Activated CD8-positive, alpha-beta T cell treated with anti-CD3 and anti-CD28 coated beads for 36 hours (primary cell): Measurements from ENCODE around the gene DVL3. TPM values are rescaled to one million over a fixed set of nuclear protein-coding genes. Genes with fewer than 3 reads are reported as not detected.

Experiments
- ATAC-seq: fragments of 200-7000 bp; cut with Tn5 transposase; one replicate; pipeline ENCODE4 v1.10.0; 2021; ENCODE audit warnings: mild to moderate bottlenecking, moderate library complexity
- CTCF ChIA-PET: fragments of 350-600 bp; sonication (Branson Sonifier 250); formaldehyde crosslinking; loops from one replicate; lab custom pipeline; 2021; ENCODE audit warnings: antibody characterized with exemption; lab: Charles Lee
- POLR2A ChIA-PET: fragments of 350-600 bp; sonication (Branson Sonifier 250); formaldehyde crosslinking; loops from one replicate; lab custom pipeline; 2021; ENCODE audit warnings: antibody characterized with exemption; lab: Charles Lee
- DNase-seq: peaks from one replicate; pipeline ENCODE4 v3.0.0-alpha.2; 2020
- H3K27ac Mint-ChIP-seq: one replicate; pipeline ENCODE4 v1.8.0; 2021; ENCODE audit warnings: mild to moderate bottlenecking, mixed read lengths
- H3K27me3 Mint-ChIP-seq: one replicate; pipeline ENCODE4 v1.8.0; 2021; ENCODE audit warnings: mixed read lengths
- H3K36me3 Mint-ChIP-seq: one replicate; pipeline ENCODE4 v1.8.0; 2021; ENCODE audit warnings: low read depth, mixed read lengths
- H3K4me1 Mint-ChIP-seq: one replicate; pipeline ENCODE4 v1.8.0; 2021; ENCODE audit warnings: low read depth, mixed read lengths
- H3K4me3 Mint-ChIP-seq: one replicate; pipeline ENCODE4 v1.8.0; 2021; ENCODE audit warnings: mild to moderate bottlenecking, moderate library complexity, mixed read lengths
- H3K9me3 Mint-ChIP-seq: one replicate; pipeline ENCODE4 v1.8.0; 2021; ENCODE audit warnings: mixed read lengths
- intact Hi-C: fragments of 100-400 bp; cut with micrococcal nuclease; formaldehyde crosslinking; loops from one replicate; pipeline ENCODE4 v1.10.0; 2022
- total RNA-seq, 2 experiments: library from RNA; stranded (reverse); gene quantifications; one replicate each; pipeline ENCODE4 v1.2.3, GENCODE V29; 2021
- TF ChIP-seq, protein P1 (sequence below): fragments of 200-600 bp; IDR thresholded peaks from one replicate; pipeline ENCODE4 v1.8.0; 2022; ENCODE audit warnings: antibody characterized with exemption, mild to moderate bottlenecking

The DVL3 gene
- total RNA-seq, 2 experiments from 2014 or later: 21.2 to 25.9 TPM

DNA sequence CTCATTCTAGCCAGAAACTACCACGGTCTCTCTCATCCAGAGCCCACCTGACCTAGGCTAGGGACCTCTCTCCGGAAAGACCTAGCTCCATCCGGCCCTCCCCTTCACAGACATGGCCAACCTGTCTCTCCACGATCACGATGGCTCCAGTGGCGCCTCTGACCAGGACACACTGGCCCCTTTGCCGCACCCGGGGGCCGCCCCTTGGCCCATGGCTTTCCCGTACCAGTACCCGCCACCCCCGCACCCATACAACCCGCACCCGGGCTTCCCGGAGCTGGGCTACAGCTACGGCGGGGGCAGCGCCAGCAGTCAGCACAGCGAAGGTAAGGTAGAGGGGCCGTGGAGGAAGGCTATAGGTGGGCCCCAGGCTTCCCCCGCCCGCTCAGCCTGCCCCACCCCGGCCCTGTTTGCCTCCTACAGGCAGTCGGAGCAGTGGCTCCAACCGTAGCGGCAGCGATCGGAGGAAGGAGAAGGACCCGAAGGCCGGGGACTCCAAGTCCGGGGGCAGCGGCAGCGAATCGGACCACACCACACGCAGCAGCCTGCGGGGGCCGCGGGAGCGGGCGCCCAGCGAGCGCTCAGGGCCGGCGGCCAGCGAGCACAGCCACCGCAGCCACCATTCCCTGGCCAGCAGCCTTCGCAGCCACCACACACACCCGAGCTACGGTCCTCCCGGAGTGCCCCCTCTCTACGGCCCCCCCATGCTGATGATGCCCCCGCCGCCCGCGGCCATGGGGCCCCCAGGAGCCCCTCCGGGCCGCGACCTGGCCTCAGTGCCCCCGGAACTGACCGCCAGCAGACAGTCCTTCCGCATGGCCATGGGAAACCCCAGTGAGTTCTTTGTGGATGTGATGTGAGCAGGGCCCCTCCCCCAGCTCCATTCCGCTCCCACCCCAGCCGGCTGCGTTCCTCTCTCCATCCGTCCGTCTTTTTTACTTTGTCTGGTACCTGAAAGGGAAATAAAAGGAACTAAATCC is 15.0 kb downstream of the DVL3 start:
- intact Hi-C loops: no loop called here
- Mint-ChIP-seq H3K27me3 (no peaks in the 10 kb centered on the region), H3K9me3 (no peaks in the 10 kb centered on the region), H3K27ac (no peak overlapping the region), H3K36me3 (peaks cover 1% of the 10 kb centered on the region), H3K4me3 (no peak overlapping the region), H3K4me1 (peaks cover 5% of the 10 kb centered on the region)
- TF ChIP-seq, protein P1, sequence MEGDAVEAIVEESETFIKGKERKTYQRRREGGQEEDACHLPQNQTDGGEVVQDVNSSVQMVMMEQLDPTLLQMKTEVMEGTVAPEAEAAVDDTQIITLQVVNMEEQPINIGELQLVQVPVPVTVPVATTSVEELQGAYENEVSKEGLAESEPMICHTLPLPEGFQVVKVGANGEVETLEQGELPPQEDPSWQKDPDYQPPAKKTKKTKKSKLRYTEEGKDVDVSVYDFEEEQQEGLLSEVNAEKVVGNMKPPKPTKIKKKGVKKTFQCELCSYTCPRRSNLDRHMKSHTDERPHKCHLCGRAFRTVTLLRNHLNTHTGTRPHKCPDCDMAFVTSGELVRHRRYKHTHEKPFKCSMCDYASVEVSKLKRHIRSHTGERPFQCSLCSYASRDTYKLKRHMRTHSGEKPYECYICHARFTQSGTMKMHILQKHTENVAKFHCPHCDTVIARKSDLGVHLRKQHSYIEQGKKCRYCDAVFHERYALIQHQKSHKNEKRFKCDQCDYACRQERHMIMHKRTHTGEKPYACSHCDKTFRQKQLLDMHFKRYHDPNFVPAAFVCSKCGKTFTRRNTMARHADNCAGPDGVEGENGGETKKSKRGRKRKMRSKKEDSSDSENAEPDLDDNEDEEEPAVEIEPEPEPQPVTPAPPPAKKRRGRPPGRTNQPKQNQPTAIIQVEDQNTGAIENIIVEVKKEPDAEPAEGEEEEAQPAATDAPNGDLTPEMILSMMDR: no peak
- ChIA-PET CTCF (no interaction called here), POLR2A (no interaction called here)
- DNase-seq (no peak), ATAC-seq (no peak)

DNA sequence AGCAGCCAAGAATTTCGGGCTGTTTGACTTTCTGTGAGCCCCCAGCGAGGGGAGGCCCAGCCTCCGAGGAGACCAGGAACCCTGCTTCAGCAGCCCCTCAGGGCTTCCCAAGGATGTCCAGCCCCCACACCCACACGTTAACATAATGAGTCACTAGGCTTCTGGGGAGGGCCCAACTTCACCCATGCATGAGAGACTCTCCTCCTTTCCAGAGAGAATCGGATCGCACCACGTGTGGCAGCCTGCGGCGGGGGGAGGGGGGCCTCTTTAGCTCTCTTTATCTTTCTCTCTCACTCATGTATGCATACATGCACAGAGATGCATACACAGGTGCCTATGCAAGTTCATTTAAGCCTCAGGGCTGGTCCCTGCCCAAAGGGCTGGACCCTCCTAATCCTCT is 16.4 kb downstream of the DVL3 start:
- TF ChIP-seq, protein P1: no peak
- Mint-ChIP-seq H3K9me3 (no peaks in the 10 kb centered on the region), H3K27ac (no peak overlapping the region), H3K36me3 (peaks cover 1% of the 10 kb centered on the region), H3K27me3 (no peaks in the 10 kb centered on the region), H3K4me3 (no peak overlapping the region), H3K4me1 (peaks cover 14% of the 10 kb centered on the region)
- DNase-seq: no peak
- intact Hi-C loops: no loop called here
- POLR2A ChIA-PET: interaction anchor here (0.7 to 1.2 kb wide), 2 partner anchors 11 to 16 kb away, joined by 3 to 5 read pairs; partner anchors contain the start of gene DVL3
- ATAC-seq: no peak
- CTCF ChIA-PET: no interaction called here

DNA sequence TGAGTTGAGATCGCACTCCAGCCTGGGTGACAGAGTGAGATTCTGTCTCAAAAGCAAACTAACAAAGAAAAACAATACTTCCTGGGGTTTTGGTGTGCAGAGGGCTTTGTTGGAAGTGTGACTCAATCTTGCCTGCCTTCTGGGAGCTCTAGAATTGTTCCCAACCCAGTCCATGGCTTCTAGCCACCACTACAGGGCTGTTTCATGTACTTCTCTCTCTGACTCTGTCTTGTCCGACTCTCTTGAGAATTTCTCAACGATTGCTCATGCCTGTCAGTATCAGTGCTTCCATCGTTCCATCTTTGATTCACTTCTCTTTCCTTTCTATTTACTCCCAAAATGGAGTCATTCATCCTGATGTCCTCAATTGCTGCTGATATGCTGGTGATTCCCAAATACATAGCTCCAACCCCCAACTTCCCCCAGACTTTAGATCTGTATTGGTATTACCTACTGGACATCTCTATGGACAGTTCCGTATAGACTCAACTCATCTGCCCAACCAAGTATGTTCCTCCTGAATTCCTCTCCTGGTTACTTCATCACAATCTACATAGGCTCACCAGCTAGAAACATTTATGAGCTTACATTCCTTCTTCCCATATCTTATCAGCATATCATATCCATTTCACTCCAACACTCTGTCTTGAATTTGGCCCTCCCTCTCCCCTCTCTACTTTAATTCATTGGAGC is 17.6 kb downstream of the DVL3 start:
- H3K9me3 Mint-ChIP-seq: no peaks in the 10 kb centered on the region
- TF ChIP-seq, protein P1: no peak
- intact Hi-C loops: no loop called here
- H3K36me3 Mint-ChIP-seq: peaks cover 7% of the 10 kb centered on the region
- no peak overlapping the region for H3K27ac Mint-ChIP-seq
- DNase-seq (no peak), ATAC-seq (no peak)
- H3K4me3 Mint-ChIP-seq: no peak overlapping the region
- POLR2A ChIA-PET: interaction anchor here (0.6 to 3.0 kb wide), 6 partner anchors 13 to 557 kb away, joined by 3 to 12 read pairs (median 4); partner anchors contain the start of gene ABCF3
- H3K27me3 Mint-ChIP-seq: no peaks in the 10 kb centered on the region
- CTCF ChIA-PET: interaction anchor here (0.7 to 1.7 kb wide), 6 partner anchors 12 to 277 kb away, joined by 3 to 5 read pairs (median 3); no protein-coding TSS in a partner anchor
- peaks cover 25% of the 10 kb centered on the region for H3K4me1 Mint-ChIP-seq

DNA sequence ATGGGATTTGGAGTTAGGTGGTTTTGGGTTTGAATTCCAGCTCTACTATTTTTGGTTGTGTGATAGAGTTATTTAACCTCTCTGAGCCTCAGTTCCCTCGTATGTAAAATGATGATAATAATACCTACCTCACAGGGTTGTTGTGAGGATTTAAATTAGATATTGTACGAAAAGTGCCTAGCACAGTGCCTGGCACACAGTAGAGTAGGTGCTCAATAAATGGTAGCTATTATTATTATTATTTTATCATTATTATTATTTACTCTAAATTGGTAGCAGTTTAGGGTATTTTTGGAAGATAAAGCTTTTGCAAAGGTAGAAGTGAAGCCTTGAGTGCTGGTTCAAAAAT is 18.2 kb downstream of the DVL3 start:
- peaks cover 9% of the 10 kb centered on the region for H3K36me3 Mint-ChIP-seq
- no peak overlapping the region for H3K27ac Mint-ChIP-seq
- ChIA-PET CTCF (interaction anchor here (1.2 to 1.7 kb wide), 6 partner anchors 12 to 277 kb away, joined by 3 to 8 read pairs (median 4); no protein-coding TSS in a partner anchor), POLR2A (interaction anchor here (0.6 to 3.0 kb wide), 5 partner anchors 11 to 558 kb away, joined by 3 to 12 read pairs (median 4); partner anchors contain the start of genes ABCF3 and DVL3)
- no peaks in the 10 kb centered on the region for H3K9me3 Mint-ChIP-seq
- DNase-seq: no peak
- peaks cover 29% of the 10 kb centered on the region for H3K4me1 Mint-ChIP-seq
- intact Hi-C loops: no loop called here
- TF ChIP-seq, protein P1: no peak
- no peak for ATAC-seq
- H3K27me3 Mint-ChIP-seq: no peaks in the 10 kb centered on the region
- no peak overlapping the region for H3K4me3 Mint-ChIP-seq
